ENCODE measurements around the gene FOXE3.

GRCh38 chr1:47460456-47460855 lies 44.4 kb downstream of the FOXE3 start:
- TF ChIP-seq POLR2AphosphoS5 (IDR thresholded peaks at IDR 0.05) (no peak), CTCF (IDR thresholded peaks at IDR 0.05) (no peak)

All from esophagus muscularis mucosa (tissue), 3 donors.